H1 (cell line): ENCODE results near the gene YRDC. TPM values are rescaled to one million over a fixed set of nuclear protein-coding genes. Genes with fewer than 3 reads are reported as not detected.

Source experiments
- CTCF ChIA-PET: fragments of 300-600 bp; sonication (Branson Sonifier 250); formaldehyde crosslinking; loops from one replicate; lab custom pipeline; 2021; ENCODE audit not compliant: partially characterized antibody; lab: Charles Lee
- POLR2A ChIA-PET: fragments of 300-600 bp; sonication (Branson Sonifier 250); formaldehyde crosslinking; loops from one replicate; lab custom pipeline; 2021; ENCODE audit warnings: inconsistent platforms; ENCODE audit not compliant: partially characterized antibody; lab: Charles Lee
- DNase-seq, 2 experiments: peaks; one replicate each; pipeline versions ENCODE4 v3.0.0 to v3.0.0-alpha.2; 2010 to 2022; ENCODE audit warnings: low spot score in 2 of 2, low read depth in 1 of 2, mixed read lengths in 1 of 2
- FAIRE-seq: peaks from 2 replicates; lab custom pipeline; 2011; peaks lifted over from hg19 to GRCh38; lab: Jason Lieb, UNC
- H2AFZ ChIP-seq: 2 replicates; pipeline ENCODE4 v1.8.1; 2012; ENCODE audit warnings: low read length, inconsistent platforms
- H2AK5ac ChIP-seq: 2 replicates; pipeline ENCODE4 v1.6.1; 2013; ENCODE audit warnings: low read depth, low read length
- H2BK120ac ChIP-seq: replicated peaks from 2 replicates; pipeline ENCODE3; 2013; ENCODE audit warnings: low read depth, low read length, inconsistent platforms
- H2BK12ac ChIP-seq: 2 replicates; pipeline ENCODE4 v1.6.1; 2013; ENCODE audit warnings: low read depth, low read length
- H2BK15ac ChIP-seq: 2 replicates; pipeline ENCODE4 v1.6.1; 2013; ENCODE audit warnings: low read length
- H2BK20ac ChIP-seq: 2 replicates; pipeline ENCODE4 v1.6.1; 2013; ENCODE audit warnings: low read length
- H2BK5ac ChIP-seq: 2 replicates; pipeline ENCODE4 v1.6.1; 2013; ENCODE audit warnings: low read depth, low read length
- H3K14ac ChIP-seq: 2 replicates; pipeline ENCODE4 v1.6.1; 2013; ENCODE audit warnings: inconsistent platforms; ENCODE audit not compliant: insufficient read length
- H3K18ac ChIP-seq: 2 replicates; pipeline ENCODE4 v1.6.1; 2013; ENCODE audit warnings: low read length; ENCODE audit errors: extremely low read depth
- H3K23ac ChIP-seq: 2 replicates; pipeline ENCODE4 v1.6.1; 2013; ENCODE audit warnings: inconsistent platforms; ENCODE audit not compliant: insufficient read length
- H3K23me2 ChIP-seq: 2 replicates; pipeline ENCODE4 v1.6.1; 2013; ENCODE audit warnings: low read depth, low read length
- H3K27ac ChIP-seq: 2 replicates; pipeline ENCODE4 v1.6.1; 2011; ENCODE audit warnings: low read depth, low read length, inconsistent platforms
- H3K27me3 ChIP-seq, 4 experiments: replicated peaks in 1 of 4; 1 replicate in 1 of 4; 2 replicates in 3 of 4; pipeline versions ENCODE4 v1.6.1 to v1.8.1; 2011 to 2013; ENCODE audit warnings: low read length in 3 of 4, mild to moderate bottlenecking in 3 of 4, inconsistent platforms in 2 of 4, mixed read lengths in 2 of 4, moderate library complexity in 1 of 4; ENCODE audit not compliant: control insufficient read depth in 3 of 4, insufficient read depth in 3 of 4; ENCODE audit errors: extremely low read depth in 1 of 4
- H3K36me3 ChIP-seq, 4 experiments: 2 replicates each; pipeline versions ENCODE4 v1.6.1 to v1.8.1; 2011 to 2013; ENCODE audit warnings: mild to moderate bottlenecking in 4 of 4, low read length in 3 of 4, moderate library complexity in 2 of 4, control low read depth in 1 of 4, inconsistent platforms in 1 of 4; ENCODE audit not compliant: insufficient read depth in 4 of 4, control insufficient read depth in 2 of 4
- H3K4ac ChIP-seq: replicated peaks from 2 replicates; pipeline ENCODE3; 2013; ENCODE audit warnings: low read length, low read depth, mixed read lengths, inconsistent platforms; ENCODE audit not compliant: insufficient read length
- H3K4me1 ChIP-seq, 4 experiments: replicated peaks in 1 of 4; 1 replicate in 1 of 4; 2 replicates in 3 of 4; pipeline versions ENCODE4 v1.6.1 to v1.8.1; 2011 to 2013; ENCODE audit warnings: low read length in 3 of 4, inconsistent platforms in 2 of 4, mixed read lengths in 1 of 4; ENCODE audit not compliant: insufficient read depth in 4 of 4, control insufficient read depth in 3 of 4
- H3K4me2 ChIP-seq, 2 experiments: 2 replicates each; pipeline versions ENCODE4 v1.6.1 to v1.8.1; 2011 to 2013; ENCODE audit warnings: low read depth in 2 of 2, low read length in 2 of 2, control low read depth in 1 of 2, inconsistent platforms in 1 of 2, mild to moderate bottlenecking in 1 of 2; ENCODE audit not compliant: insufficient read depth in 1 of 2
- H3K4me3 ChIP-seq, 4 experiments: fragments of 200-600, 300-600 bp in 1 of 4; sonication (generic), shearing (Covaris generic), sonication (Bioruptor Twin) in 1 of 4; 2 replicates each; pipeline versions ENCODE4 v1.5.1 to v1.8.1; 2011 to 2016; ENCODE audit warnings: low read length in 4 of 4, low read depth in 3 of 4, control low read depth in 2 of 4, inconsistent platforms in 2 of 4, mild to moderate bottlenecking in 2 of 4, mixed read lengths in 1 of 4, moderate library complexity in 1 of 4; ENCODE audit not compliant: insufficient read depth in 2 of 4; ENCODE audit errors: extremely low read depth in 1 of 4
- H3K56ac ChIP-seq: replicated peaks from 2 replicates; pipeline ENCODE3; 2013; ENCODE audit warnings: low read depth, mild to moderate bottlenecking, mixed read lengths, low read length, inconsistent platforms; ENCODE audit not compliant: insufficient read length
- H3K79me1 ChIP-seq: 2 replicates; pipeline ENCODE4 v1.6.1; 2013; ENCODE audit warnings: low read depth, low read length, control low read depth
- H3K79me2 ChIP-seq, 2 experiments: 2 replicates each; pipeline versions ENCODE4 v1.6.1 to v1.8.1; 2012 to 2013; ENCODE audit warnings: low read length in 2 of 2, mild to moderate bottlenecking in 2 of 2, inconsistent platforms in 1 of 2; ENCODE audit not compliant: insufficient read depth in 2 of 2, control insufficient read depth in 1 of 2
- H3K9ac ChIP-seq, 4 experiments: replicated peaks in 1 of 4; 1 replicate in 1 of 4; 2 replicates in 3 of 4; pipeline versions ENCODE4 v1.6.1 to v1.8.1; 2011 to 2013; ENCODE audit warnings: low read depth in 3 of 4, low read length in 3 of 4, control low read depth in 2 of 4, mild to moderate bottlenecking in 2 of 4, moderate library complexity in 2 of 4, inconsistent platforms in 1 of 4; ENCODE audit errors: extremely low read depth in 1 of 4
- H3K9me3 ChIP-seq, 2 experiments: 2 replicates each; pipeline versions ENCODE4 v1.6.1 to v1.8.1; 2012 to 2013; ENCODE audit warnings: mild to moderate bottlenecking in 2 of 2, moderate library complexity in 2 of 2, control low read depth in 1 of 2, inconsistent platforms in 1 of 2, low read depth in 1 of 2, low read length in 1 of 2, mixed read lengths in 1 of 2; ENCODE audit not compliant: insufficient read depth in 2 of 2
- H4K20me1 ChIP-seq, 2 experiments: replicated peaks in 1 of 2; 2 replicates each; pipeline versions ENCODE3 to v1.8.1; 2011 to 2013; ENCODE audit warnings: inconsistent platforms in 2 of 2, low read length in 2 of 2, mild to moderate bottlenecking in 1 of 2; ENCODE audit not compliant: insufficient read depth in 2 of 2, control insufficient read depth in 1 of 2
- H4K5ac ChIP-seq: 2 replicates; pipeline ENCODE4 v1.6.1; 2013; ENCODE audit warnings: low read length, low read depth, mixed read lengths, inconsistent platforms; ENCODE audit not compliant: insufficient read length
- H4K8ac ChIP-seq: 2 replicates; pipeline ENCODE4 v1.8.0; 2013; ENCODE audit warnings: mild to moderate bottlenecking, moderate library complexity, low read length, inconsistent platforms; ENCODE audit not compliant: insufficient read depth; ENCODE audit errors: extremely low read depth
- H4K91ac ChIP-seq: replicated peaks from 2 replicates; pipeline ENCODE3; 2013; ENCODE audit warnings: low read length, mixed read lengths, inconsistent platforms; ENCODE audit not compliant: insufficient read length
- MAFK ChIP-seq: IDR thresholded peaks from 2 replicates; pipeline ENCODE4 v1.6.1; 2012; ENCODE audit warnings: low read depth, mild to moderate bottlenecking, improper control_type of control experiment, low read length
- SAP30 ChIP-seq: fragments of 300-600 bp; sonication (generic); IDR thresholded peaks from 2 replicates; pipeline ENCODE4 v1.7.1; 2012; ENCODE audit warnings: low read length, moderate library complexity, mild to moderate bottlenecking, inconsistent platforms; ENCODE audit not compliant: insufficient read depth, insufficient replicate concordance
- WGBS, 2 experiments: shearing (Covaris generic) in 1 of 2; methylation state at CpG; one replicate each; pipeline versions ENCODE4 v1.1.6 to v1.1.7; 2013 to 2015; ENCODE audit warnings: low lambda C conversion rate in 2 of 2, mixed read lengths in 2 of 2, inconsistent platforms in 1 of 2, low coverage in 1 of 2, missing lambda C conversion rate in 1 of 2; ENCODE audit not compliant: insufficient replicate concordance in 2 of 2, insufficient coverage in 1 of 2, insufficient read length in 1 of 2; ENCODE audit errors: extremely low coverage in 1 of 2, missing lambda C conversion rate in 1 of 2; 5-methylcytosine and 5-hydroxymethylcytosine counted together
- polyA plus RNA-seq, 7 experiments: library from polyadenylated mRNA; depleted of rRNA in 3 of 7; stranded (reverse) in 5 of 7; unstranded in 2 of 7; fragments of >200 nt in 5 of 7; fragments of 200-250 nt in 2 of 7; gene quantifications; 1 replicate in 5 of 7; 2 replicates in 1 of 7; 4 replicates in 1 of 7; pipeline versions ENCODE4 v1.2.1 to v1.2.3, GENCODE V29; 2011 to 2013; ENCODE audit warnings: missing spikeins in 2 of 7, mixed read lengths in 2 of 7
- total RNA-seq: library from RNA; stranded (reverse); fragmentation: NEBNext Ultra II Directional; extraction: Animal tissue kit (Norgen Biotek cat#: 25700); gene quantifications from 2 replicates; pipeline ENCODE4 v1.2.1, GENCODE V29; 2021

The YRDC gene
- total and polyA plus RNA-seq, 2 of the 8 experiments (the other 6 are each of a cell fraction or from before 2014, with no cell fraction given) = 21.1 to 21.6 TPM

DNA sequence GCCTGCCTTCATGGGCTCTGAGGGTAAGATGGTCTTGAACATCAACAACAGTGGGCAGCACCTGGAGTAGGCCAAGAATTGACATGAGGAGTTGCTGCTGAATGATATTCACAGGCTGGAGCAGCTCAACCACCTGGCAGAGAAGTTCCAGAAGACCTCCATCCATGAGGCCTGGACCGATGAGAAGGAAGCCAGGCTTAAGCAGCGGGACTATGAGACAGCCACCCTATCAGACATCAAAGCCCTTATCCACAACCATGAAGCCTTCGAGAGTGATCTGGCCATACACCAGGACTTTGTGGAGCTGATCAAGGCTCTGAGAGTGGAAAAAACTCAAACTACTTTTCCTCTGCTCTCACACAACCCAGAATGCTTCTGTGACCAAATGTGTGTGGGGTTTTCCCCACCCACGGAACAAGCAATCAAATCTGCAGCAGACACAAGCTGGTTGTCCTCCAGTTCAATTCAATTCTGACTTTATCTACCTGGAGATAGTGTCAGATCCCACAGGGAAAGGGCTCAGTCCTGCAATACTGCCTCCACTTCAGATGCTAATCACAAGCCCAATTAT, 31.0 kb downstream of the YRDC start:
- H2BK120ac ChIP-seq = no peak overlapping the region
- no peaks in the 10 kb centered on the region for H4K20me1 ChIP-seq
- no peak overlapping the region for H2BK20ac ChIP-seq
- no peak overlapping the region for H3K18ac ChIP-seq
- H4K91ac ChIP-seq = no peak overlapping the region
- H3K79me2 ChIP-seq = no peaks in the 10 kb centered on the region
- no peak overlapping the region for H2AK5ac ChIP-seq
- no peak overlapping the region for H4K5ac ChIP-seq
- no peak overlapping the region for H3K27ac ChIP-seq
- no peak overlapping the region for H2BK5ac ChIP-seq
- H3K14ac ChIP-seq = no peak overlapping the region
- no peak overlapping the region for H4K8ac ChIP-seq
- no peak overlapping the region for H3K4ac ChIP-seq
- H2BK15ac ChIP-seq = no peak overlapping the region
- no peak for DNase-seq
- H2AFZ ChIP-seq = no peak overlapping the region
- no peak overlapping the region for H3K9ac ChIP-seq
- H3K36me3 ChIP-seq = no peaks in the 10 kb centered on the region
- FAIRE-seq = no peak
- H2BK12ac ChIP-seq = no peak overlapping the region
- H3K27me3 ChIP-seq = no peaks in the 10 kb centered on the region; a peak in 1 of 7 replicates
- H3K4me3 ChIP-seq = no peak overlapping the region
- ChIA-PET POLR2A (interaction anchor here (1.2 kb wide), 1 partner anchor 26 kb away, joined by 3 read pairs; no protein-coding TSS in a partner anchor), CTCF (interaction anchor here (1.1 kb wide), 1 partner anchor 15 kb away, joined by 3 read pairs; no protein-coding TSS in a partner anchor)
- no peaks in the 10 kb centered on the region for H3K23me2 ChIP-seq
- no peaks in the 10 kb centered on the region for H3K4me1 ChIP-seq
- H3K23ac ChIP-seq = no peak overlapping the region
- no peaks in the 10 kb centered on the region for H3K79me1 ChIP-seq
- no peak overlapping the region for H3K4me2 ChIP-seq
- WGBS, 2 experiments = 84% methylated on average over 4 of the region's 4 CpGs; no CpG with 5 or more reads in 1 of the 2 experiments
- no peak overlapping the region for H3K56ac ChIP-seq
- H3K9me3 ChIP-seq = peaks cover 0 to 2% of the 10 kb centered on the region in 2 experiments; a peak in 1 of 4 replicates
- TF ChIP-seq MAFK (no peak), SAP30 (no peak)
